HEK293 (cell line): ENCODE data around the gene CDK9.

Experiments
- CTCF ChIA-PET: fragments of 350-600 bp; formaldehyde crosslinking; extraction: SDS; loops from one replicate; lab custom pipeline; 2021; ENCODE audit warnings: antibody characterized with exemption; lab: Yijun Ruan, JAX
- POLR2A ChIA-PET: fragments of 300-600 bp; formaldehyde crosslinking; extraction: SDS; loops from one replicate; lab custom pipeline; 2020; ENCODE audit warnings: antibody characterized with exemption, inconsistent platforms; lab: Yijun Ruan, JAX
- H3K27ac ChIP-seq: fragments of 200-500 bp; sonication (Bioruptor generic); 2 replicates; pipeline ENCODE4 v1.5.1; 2014; ENCODE audit warnings: low read depth, low read length, control low read depth, inconsistent platforms; ENCODE audit errors: extremely low read depth
- H3K36me3 ChIP-seq, 2 experiments: fragments of 200-500 bp in 1 of 2; sonication (Bioruptor generic) in 1 of 2; 1 replicate in 1 of 2; 2 replicates in 1 of 2; pipeline ENCODE4 v1.5.1; 2014 to 2017; ENCODE audit warnings: inconsistent platforms in 2 of 2, low read length in 2 of 2; ENCODE audit not compliant: control insufficient read depth in 2 of 2, insufficient read depth in 1 of 2
- H3K4me1 ChIP-seq: fragments of 200-500 bp; sonication (Bioruptor generic); 2 replicates; pipeline ENCODE4 v1.5.1; 2014; ENCODE audit warnings: mild to moderate bottlenecking, low read length, inconsistent platforms; ENCODE audit not compliant: control insufficient read depth, insufficient read depth
- H3K4me3 ChIP-seq: 2 replicates; pipeline ENCODE4 v1.5.1; 2011; ENCODE audit warnings: low read depth, mild to moderate bottlenecking, control low read depth, low read length, moderate library complexity
- H3K9me3 ChIP-seq: fragments of 200-500 bp; sonication (Bioruptor generic); 2 replicates; pipeline ENCODE4 v1.5.1; 2014; ENCODE audit warnings: low read depth, low read length, inconsistent platforms; ENCODE audit not compliant: control insufficient read depth, insufficient read depth
- EGR2 ChIP-seq: fragments of 450-650 bp; formaldehyde crosslinking; IDR thresholded peaks from 2 replicates; pipeline ENCODE4 v1.5.1; 2016; ENCODE audit warnings: low read depth, missing biosample characterization, missing genetic modification characterization
- KLF1 ChIP-seq: fragments of 450-650 bp; formaldehyde crosslinking; IDR thresholded peaks from 2 replicates; pipeline ENCODE4 v1.5.1; 2016; ENCODE audit warnings: missing biosample characterization, missing genetic modification characterization
- KLF16 ChIP-seq: fragments of 450-650 bp; formaldehyde crosslinking; IDR thresholded peaks from 2 replicates; pipeline ENCODE4 v1.5.1; 2017; ENCODE audit warnings: missing biosample characterization, missing genetic modification characterization
- MEIS1 ChIP-seq: sonication (generic); formaldehyde crosslinking; IDR thresholded peaks from 2 replicates; pipeline ENCODE4 v1.8.1; 2022; ENCODE audit warnings: missing genetic modification reagents, mild to moderate bottlenecking, borderline replicate concordance
- REPIN1 ChIP-seq: fragments of 450-650 bp; formaldehyde crosslinking; IDR thresholded peaks from 2 replicates; pipeline ENCODE4 v1.5.1; 2017; ENCODE audit warnings: missing biosample characterization, missing genetic modification characterization, low read depth
- SETDB1 ChIP-seq: IDR thresholded peaks from one replicate; pipeline ENCODE4 v1.6.1; 2017; ENCODE audit warnings: mild to moderate bottlenecking, low read length, moderate library complexity, mixed read lengths; ENCODE audit not compliant: insufficient read length
- SP2 ChIP-seq: fragments of 450-650 bp; formaldehyde crosslinking; IDR thresholded peaks from 2 replicates; pipeline ENCODE4 v1.5.1; 2016; ENCODE audit warnings: missing biosample characterization, missing genetic modification characterization
- WT1 ChIP-seq: fragments of 450-650 bp; formaldehyde crosslinking; IDR thresholded peaks from 2 replicates; pipeline ENCODE4 v1.5.1; 2016; ENCODE audit warnings: missing biosample characterization, missing genetic modification characterization
- ZBTB20 ChIP-seq: fragments of 450-650 bp; formaldehyde crosslinking; IDR thresholded peaks from 2 replicates; pipeline ENCODE4 v1.5.1; 2016; ENCODE audit warnings: missing biosample characterization, missing genetic modification characterization
- ZBTB48 ChIP-seq: fragments of 450-650 bp; formaldehyde crosslinking; IDR thresholded peaks from 2 replicates; pipeline ENCODE4 v1.5.1; 2016; ENCODE audit warnings: missing biosample characterization, missing genetic modification characterization
- ZNF169 ChIP-seq: fragments of 450-650 bp; formaldehyde crosslinking; IDR thresholded peaks from 2 replicates; pipeline ENCODE4 v1.5.1; 2016; ENCODE audit warnings: missing biosample characterization, missing genetic modification characterization
- ZNF24 ChIP-seq: fragments of 450-650 bp; formaldehyde crosslinking; IDR thresholded peaks from 2 replicates; pipeline ENCODE4 v1.5.1; 2016; ENCODE audit warnings: missing biosample characterization, missing genetic modification characterization
- ZNF248 ChIP-seq: fragments of 450-650 bp; formaldehyde crosslinking; IDR thresholded peaks from 2 replicates; pipeline ENCODE4 v1.5.1; 2017; ENCODE audit warnings: missing biosample characterization, missing genetic modification characterization
- ZNF596 ChIP-seq: fragments of 450-650 bp; IDR thresholded peaks from 2 replicates; pipeline ENCODE4 v1.5.0; 2018; ENCODE audit warnings: missing biosample characterization, mild to moderate bottlenecking, missing genetic modification characterization, moderate library complexity
- ZNF624 ChIP-seq: fragments of 450-650 bp; formaldehyde crosslinking; IDR thresholded peaks from 2 replicates; pipeline ENCODE4 v1.5.1; 2017; ENCODE audit warnings: missing biosample characterization, missing genetic modification characterization
- ZSCAN16 ChIP-seq: fragments of 450-650 bp; formaldehyde crosslinking; IDR thresholded peaks from 2 replicates; pipeline ENCODE4 v1.5.1; 2016; ENCODE audit warnings: missing biosample characterization, missing genetic modification characterization
- TF ChIP-seq, protein P1 (sequence below): fragments of 450-650 bp; formaldehyde crosslinking; IDR thresholded peaks from 2 replicates; pipeline ENCODE4 v1.5.1; 2016; ENCODE audit warnings: missing biosample characterization, missing genetic modification characterization, borderline replicate concordance
- TF ChIP-seq, protein P2 (sequence below): sonication (generic); formaldehyde crosslinking; IDR thresholded peaks from 2 replicates; pipeline ENCODE4 v1.8.1; 2022; ENCODE audit warnings: mild to moderate bottlenecking, moderate library complexity, missing genetic modification reagents
- TF ChIP-seq, protein P3 (sequence below): fragments of 450-650 bp; formaldehyde crosslinking; IDR thresholded peaks from 2 replicates; pipeline ENCODE4 v1.5.1; 2016; ENCODE audit warnings: missing biosample characterization, missing genetic modification characterization

The CDK9 gene

DNA sequence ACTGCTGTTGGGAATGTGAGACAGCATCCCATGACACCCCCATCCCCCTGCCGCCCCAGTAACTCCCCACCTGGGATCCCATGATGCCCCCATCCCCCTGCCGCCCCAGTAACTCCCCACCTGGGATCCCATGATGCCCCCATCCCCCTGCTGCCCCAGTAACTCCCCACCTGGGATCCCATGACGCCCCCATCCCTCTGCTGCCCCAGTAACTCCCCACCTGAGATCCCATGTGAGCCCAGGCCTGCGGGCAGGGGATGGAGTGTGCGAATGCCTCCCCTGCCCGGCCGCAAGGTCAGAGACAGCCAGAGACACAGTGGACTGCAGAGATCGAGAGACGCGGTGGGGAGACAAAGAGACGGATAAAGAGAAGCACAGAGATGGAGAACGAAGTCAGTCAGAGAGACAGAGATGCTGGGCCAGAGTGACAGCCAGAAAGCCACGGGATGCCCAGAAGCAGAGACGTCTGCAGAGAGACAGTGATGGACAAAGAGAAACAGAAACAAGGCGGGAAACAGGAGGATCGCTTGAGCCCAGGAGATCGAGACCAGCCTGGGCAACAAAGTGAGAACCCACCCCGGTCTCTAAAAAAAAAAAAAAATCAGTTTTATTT is 8.4 kb upstream of the CDK9 start:
- ChIA-PET POLR2A (no interaction called here), CTCF (interaction anchor here (0.7 kb wide), 1 partner anchor 84 kb away, joined by 4 read pairs; no protein-coding TSS in a partner anchor)
- Histone ChIP-seq H3K27ac (no peak overlapping the region), H3K4me3 (no peak overlapping the region), H3K9me3 (no peaks in the 10 kb centered on the region), H3K36me3 (no peaks in the 10 kb centered on the region)
- TF ChIP-seq SETDB1, result no peak
- no peak for TF ChIP-seq ZSCAN16 (tag by site-specific recombination)
- no peak for TF ChIP-seq MEIS1 (CRISPR knock-in tag)
- no peak for TF ChIP-seq KLF16
- no peak for TF ChIP-seq SP2 (tag by site-specific recombination)
- no peak for TF ChIP-seq WT1
- TF ChIP-seq, all 188 proteins: peak for 0
- H3K4me1 ChIP-seq, result no peaks in the 10 kb centered on the region

DNA sequence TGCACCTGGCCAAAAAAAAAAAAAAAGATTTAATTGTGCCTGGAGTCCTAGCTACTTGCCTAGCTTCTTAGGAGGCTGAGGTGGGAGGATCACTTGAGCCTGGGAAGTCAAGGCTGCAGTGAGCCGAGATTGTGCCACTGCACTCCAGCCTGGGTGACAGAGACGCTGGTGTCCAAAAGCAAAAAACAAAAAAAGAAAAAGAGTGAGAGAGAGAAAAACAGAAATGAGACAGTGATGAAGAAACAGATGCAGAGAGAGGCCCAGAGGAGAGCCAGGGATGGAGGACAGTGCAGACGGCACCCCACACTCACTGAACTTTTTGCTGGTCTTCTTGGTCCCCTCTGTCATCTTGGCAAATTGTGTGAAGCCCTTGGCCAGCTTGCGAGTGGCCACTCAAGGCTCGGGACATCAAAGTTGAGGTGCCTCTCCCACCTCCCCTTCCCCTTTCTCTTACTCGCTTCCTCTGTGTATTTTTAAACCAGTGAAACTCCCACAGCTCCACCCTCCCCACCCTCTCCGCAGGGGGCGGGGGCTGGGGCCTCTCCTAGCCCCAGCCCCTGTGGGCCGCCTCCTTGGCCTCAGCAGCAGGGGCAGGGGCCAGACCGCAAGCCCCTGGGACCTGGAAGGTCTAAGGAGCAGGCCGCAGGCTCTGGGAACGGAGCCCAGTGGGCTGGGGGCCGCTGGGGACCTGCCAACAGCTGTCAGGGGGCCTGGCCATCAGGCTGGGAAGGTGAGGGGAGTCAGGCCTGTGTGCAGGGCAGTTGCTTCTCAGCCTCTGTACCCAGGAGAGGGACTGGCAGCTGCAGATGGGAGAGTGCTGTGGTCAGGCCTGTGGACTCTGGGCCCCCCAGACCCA is 7.3 kb upstream of the CDK9 start, which contains the start of gene SH2D3C:
Gene SH2D3C, minus strand, starts transcription at position 387 of the 856 bp plus-strand sequence. Its CDS starts 39 bp downstream, at position 348.
- CTCF ChIA-PET, result interaction anchor here (0.6 to 0.9 kb wide), 5 partner anchors 12 to 142 kb away, joined by 3 to 4 read pairs (median 3); no protein-coding TSS in a partner anchor

DNA sequence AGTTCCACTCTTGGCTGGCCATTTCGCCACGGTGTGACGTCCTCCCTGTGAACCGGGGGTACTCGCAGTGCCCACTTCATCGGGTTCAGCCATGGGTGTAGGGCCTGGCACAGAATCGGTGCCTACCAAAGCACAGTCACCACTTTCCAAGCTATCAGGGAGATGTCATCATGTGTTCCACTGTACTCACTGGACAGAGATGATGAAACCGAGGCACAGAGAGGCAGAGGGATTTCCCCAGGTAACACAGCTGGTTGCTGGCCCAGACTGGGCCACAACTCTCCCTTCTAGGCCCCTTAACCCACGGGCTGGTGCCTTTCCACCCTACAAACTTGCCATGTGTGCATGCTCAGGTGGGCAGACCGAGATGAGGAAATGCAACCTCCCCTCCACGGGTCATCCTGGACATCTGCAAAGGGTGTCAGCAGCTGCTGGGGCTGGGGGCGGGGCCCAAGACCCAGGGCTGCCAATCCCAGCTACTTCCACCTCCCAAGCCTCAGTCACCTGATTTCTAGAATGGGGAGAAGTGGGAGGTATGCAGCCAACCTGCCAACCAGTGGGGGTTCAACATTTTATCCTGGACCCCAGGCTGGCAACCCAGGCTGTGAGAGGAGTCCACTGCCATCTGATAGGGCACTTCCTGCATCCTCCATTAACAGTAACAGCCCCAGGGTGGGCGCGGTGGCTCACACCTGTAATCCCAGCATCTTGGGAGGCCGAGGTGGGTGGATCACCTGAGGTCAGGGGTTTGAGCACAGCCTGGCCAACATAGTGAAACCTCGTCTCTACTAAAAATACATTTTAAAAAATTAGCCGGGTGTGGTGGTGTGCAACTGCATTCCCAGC is 6.5 kb upstream of the CDK9 start:
- Histone ChIP-seq H3K4me3 (no peak overlapping the region), H3K9me3 (no peaks in the 10 kb centered on the region), H3K36me3 (no peaks in the 10 kb centered on the region), H3K4me1 (no peaks in the 10 kb centered on the region), H3K27ac (no peak overlapping the region)
- ChIA-PET POLR2A (interaction anchor here (2.4 kb wide), 1 partner anchor 8 kb away, joined by 9 read pairs; no protein-coding TSS in a partner anchor), CTCF (interaction anchor here (0.6 to 0.9 kb wide), 3 partner anchors 39 to 142 kb away, joined by 3 read pairs; no protein-coding TSS in a partner anchor)
- TF ChIP-seq, protein P1, sequence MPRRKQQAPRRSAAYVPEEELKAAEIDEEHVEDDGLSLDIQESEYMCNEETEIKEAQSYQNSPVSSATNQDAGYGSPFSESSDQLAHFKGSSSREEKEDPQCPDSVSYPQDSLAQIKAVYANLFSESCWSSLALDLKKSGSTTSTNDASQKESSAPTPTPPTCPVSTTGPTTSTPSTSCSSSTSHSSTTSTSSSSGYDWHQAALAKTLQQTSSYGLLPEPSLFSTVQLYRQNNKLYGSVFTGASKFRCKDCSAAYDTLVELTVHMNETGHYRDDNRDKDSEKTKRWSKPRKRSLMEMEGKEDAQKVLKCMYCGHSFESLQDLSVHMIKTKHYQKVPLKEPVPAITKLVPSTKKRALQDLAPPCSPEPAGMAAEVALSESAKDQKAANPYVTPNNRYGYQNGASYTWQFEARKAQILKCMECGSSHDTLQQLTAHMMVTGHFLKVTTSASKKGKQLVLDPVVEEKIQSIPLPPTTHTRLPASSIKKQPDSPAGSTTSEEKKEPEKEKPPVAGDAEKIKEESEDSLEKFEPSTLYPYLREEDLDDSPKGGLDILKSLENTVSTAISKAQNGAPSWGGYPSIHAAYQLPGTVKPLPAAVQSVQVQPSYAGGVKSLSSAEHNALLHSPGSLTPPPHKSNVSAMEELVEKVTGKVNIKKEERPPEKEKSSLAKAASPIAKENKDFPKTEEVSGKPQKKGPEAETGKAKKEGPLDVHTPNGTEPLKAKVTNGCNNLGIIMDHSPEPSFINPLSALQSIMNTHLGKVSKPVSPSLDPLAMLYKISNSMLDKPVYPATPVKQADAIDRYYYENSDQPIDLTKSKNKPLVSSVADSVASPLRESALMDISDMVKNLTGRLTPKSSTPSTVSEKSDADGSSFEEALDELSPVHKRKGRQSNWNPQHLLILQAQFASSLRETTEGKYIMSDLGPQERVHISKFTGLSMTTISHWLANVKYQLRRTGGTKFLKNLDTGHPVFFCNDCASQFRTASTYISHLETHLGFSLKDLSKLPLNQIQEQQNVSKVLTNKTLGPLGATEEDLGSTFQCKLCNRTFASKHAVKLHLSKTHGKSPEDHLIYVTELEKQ (tag by site-specific recombination), result no peak
- TF ChIP-seq ZNF169 (tag by site-specific recombination), result no peak
- no peak for TF ChIP-seq EGR2 (tag by site-specific recombination)
- TF ChIP-seq REPIN1 (tag by site-specific recombination), result no peak
- TF ChIP-seq, protein P2, sequence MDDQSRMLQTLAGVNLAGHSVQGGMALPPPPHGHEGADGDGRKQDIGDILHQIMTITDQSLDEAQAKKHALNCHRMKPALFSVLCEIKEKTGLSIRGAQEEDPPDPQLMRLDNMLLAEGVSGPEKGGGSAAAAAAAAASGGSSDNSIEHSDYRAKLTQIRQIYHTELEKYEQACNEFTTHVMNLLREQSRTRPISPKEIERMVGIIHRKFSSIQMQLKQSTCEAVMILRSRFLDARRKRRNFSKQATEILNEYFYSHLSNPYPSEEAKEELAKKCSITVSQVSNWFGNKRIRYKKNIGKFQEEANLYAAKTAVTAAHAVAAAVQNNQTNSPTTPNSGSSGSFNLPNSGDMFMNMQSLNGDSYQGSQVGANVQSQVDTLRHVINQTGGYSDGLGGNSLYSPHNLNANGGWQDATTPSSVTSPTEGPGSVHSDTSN (CRISPR knock-in tag), result no peak
- no peak for TF ChIP-seq ZNF596
- no peak for TF ChIP-seq ZNF624
- no peak for TF ChIP-seq ZBTB48 (tag by site-specific recombination)
- TF ChIP-seq ZNF24 (tag by site-specific recombination), result no peak
- no peak for TF ChIP-seq ZNF248 (tag by site-specific recombination)

More for the DNA sequence above, 7.3 kb upstream of the CDK9 start, which contains the start of gene SH2D3C:
- H3K27ac ChIP-seq, result no peak within 1 kb of the TSS
- no peak within 1 kb of the TSS for H3K4me3 ChIP-seq
- TF ChIP-seq, protein P3, sequence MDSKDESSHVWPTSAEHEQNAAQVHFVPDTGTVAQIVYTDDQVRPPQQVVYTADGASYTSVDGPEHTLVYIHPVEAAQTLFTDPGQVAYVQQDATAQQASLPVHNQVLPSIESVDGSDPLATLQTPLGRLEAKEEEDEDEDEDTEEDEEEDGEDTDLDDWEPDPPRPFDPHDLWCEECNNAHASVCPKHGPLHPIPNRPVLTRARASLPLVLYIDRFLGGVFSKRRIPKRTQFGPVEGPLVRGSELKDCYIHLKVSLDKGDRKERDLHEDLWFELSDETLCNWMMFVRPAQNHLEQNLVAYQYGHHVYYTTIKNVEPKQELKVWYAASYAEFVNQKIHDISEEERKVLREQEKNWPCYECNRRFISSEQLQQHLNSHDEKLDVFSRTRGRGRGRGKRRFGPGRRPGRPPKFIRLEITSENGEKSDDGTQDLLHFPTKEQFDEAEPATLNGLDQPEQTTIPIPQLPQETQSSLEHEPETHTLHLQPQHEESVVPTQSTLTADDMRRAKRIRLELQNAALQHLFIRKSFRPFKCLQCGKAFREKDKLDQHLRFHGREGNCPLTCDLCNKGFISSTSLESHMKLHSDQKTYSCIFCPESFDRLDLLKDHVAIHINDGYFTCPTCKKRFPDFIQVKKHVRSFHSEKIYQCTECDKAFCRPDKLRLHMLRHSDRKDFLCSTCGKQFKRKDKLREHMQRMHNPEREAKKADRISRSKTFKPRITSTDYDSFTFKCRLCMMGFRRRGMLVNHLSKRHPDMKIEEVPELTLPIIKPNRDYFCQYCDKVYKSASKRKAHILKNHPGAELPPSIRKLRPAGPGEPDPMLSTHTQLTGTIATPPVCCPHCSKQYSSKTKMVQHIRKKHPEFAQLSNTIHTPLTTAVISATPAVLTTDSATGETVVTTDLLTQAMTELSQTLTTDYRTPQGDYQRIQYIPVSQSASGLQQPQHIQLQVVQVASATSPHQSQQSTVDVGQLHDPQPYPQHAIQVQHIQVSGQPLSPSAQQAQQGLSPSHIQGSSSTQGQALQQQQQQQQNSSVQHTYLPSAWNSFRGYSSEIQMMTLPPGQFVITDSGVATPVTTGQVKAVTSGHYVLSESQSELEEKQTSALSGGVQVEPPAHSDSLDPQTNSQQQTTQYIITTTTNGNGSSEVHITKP (tag by site-specific recombination), result peak; percentile 68
- TF ChIP-seq KLF1 (tag by site-specific recombination) (peak; percentile 69), ZBTB20 (tag by site-specific recombination) (no peak)
- H3K36me3 ChIP-seq, result no peaks in the 10 kb centered on the region
- POLR2A ChIA-PET, result interaction anchor here (0.6 to 2.4 kb wide), 2 partner anchors 7 to 273 kb away, joined by 3 to 9 read pairs; no protein-coding TSS in a partner anchor
- no peaks in the 10 kb centered on the region for H3K9me3 ChIP-seq
- H3K4me1 ChIP-seq, result no peaks in the 10 kb centered on the region
